Left ventricle myocardium superior (tissue), 1 donor: ENCODE measurements around the gene PITX3. TPM values are rescaled to one million over a fixed set of nuclear protein-coding genes. Genes with fewer than 3 reads are reported as not detected.
"Not testable (repeated sequence)": the region's sequence is repeated elsewhere in the genome, so short reads cannot be mapped to it uniquely, and the experiment has no call there.

ENCODE experiments used
- ATAC-seq: fragments of 200-7000 bp; cut with Tn5 transposase; one replicate; pipeline ENCODE4 v1.9.1; 2020; ENCODE audit warnings: mild to moderate bottlenecking, moderate library complexity
- DNase-seq: peaks from one replicate; pipeline ENCODE4 v3.0.0-alpha.2; 2020
- intact Hi-C: fragments of 100-400 bp; cut with micrococcal nuclease; formaldehyde crosslinking; loops from one replicate; pipeline ENCODE4 v1.11.0; 2022
- total RNA-seq: library from RNA; stranded (reverse); fragmentation: NEBNext Ultra II Directional; extraction: Animal tissue kit (Norgen Biotek cat#: 25700); gene quantifications from one replicate; pipeline ENCODE4 v1.2.1, GENCODE V29; 2021
- donor health status: DM: no; HTN: yes; CAD: no; lungs with severe emphysema.

PITX3 gene
- total RNA-seq, 1 donor from 2014 or later: 1.1 TPM

GRCh38 chr10:102231357-102232318 is 9.7 kb downstream of the PITX3 start:
- peak; percentile 58 for ATAC-seq
- intact Hi-C loops: no loop called here
- DNase-seq: peak; percentile 70

DNA sequence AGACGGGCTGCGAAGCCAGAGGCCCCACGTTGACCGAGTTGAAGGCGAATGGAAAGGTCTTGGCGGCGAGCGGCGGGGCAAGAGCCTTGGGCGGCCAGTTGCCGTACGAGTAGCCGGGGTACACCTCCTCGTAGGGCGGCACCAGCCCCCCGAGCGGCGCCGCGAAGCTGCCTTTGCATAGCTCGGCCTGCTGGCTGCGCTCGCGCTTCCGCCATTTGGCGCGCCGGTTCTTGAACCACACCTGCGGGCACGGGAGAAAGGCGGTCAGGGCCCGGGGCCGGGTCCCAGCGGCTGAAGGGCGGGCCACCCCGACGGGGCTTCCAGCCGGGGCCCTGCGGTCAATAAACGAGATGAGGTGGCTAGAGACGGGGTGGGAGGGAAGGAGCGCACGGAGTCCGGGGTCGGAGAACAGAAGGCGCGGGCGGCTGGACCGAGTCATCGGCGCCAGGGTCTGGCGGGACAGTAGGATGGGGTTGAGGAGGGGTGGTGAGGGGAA is 10.4 kb downstream of the PITX3 start:
- DNase-seq (peak; percentile 68), ATAC-seq (peak; percentile 9)
- intact Hi-C loops: no loop called here

DNA sequence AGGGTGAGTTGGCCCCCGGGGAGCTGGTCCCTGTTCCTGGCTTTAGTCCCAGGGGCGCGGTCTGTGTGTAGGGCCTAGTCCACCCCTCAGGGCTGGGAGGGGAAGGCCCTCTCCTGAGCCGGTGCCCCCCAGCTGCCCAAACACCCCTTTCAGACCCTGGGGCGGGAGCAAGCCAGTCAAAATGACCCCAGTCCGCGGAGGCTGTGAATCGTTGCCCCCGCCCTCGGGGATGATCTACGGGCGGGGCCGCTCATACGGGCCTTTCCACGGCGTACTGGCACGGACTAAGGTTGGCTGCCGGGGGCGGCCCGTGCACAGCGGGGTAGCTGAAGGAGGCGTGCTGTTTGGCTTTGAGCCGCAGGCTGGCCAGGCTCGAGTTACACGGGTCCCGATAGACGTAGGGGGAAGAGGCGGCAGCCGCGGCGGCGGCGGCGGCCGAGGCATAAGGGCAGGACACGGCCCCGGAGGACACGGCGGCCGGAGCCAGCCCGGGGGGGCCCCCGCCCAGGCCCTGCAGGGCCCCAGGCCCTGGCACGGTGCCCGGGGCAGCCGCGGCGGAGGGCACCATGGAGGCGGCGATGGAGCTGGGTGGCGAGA is 10.9 kb downstream of the PITX3 start:
- peak; percentile 63 for DNase-seq
- intact Hi-C loops: no loop called here
- ATAC-seq: peak; percentile 43

DNA sequence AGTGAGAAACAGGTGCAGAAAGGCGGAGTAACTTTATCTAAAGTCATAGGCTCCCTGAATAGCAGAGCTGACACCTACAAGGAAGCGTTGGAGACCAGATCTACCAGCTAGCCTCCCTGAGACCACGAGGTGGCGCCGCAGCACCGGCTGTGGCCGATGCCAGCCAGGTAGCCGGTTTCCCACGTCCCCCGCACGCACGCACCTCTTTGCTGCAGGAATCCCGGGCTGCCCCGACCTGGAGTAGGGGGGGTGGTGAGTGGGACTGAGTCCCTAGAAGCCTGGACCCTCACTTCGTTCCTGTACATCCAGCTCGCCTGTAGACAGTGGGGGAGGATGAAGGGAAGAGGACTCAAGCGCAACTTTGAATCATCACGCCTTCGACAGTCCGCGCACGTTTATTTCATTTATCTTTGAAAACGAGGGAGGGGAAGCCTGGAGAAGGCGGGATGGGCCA is 11.5 kb downstream of the PITX3 start:
- DNase-seq: peak; percentile 92
- intact Hi-C loops: loop anchor here (5.0 kb wide), 1 partner anchor 122 kb away; no protein-coding TSS in a partner anchor
- peak; percentile 71 for ATAC-seq

DNA sequence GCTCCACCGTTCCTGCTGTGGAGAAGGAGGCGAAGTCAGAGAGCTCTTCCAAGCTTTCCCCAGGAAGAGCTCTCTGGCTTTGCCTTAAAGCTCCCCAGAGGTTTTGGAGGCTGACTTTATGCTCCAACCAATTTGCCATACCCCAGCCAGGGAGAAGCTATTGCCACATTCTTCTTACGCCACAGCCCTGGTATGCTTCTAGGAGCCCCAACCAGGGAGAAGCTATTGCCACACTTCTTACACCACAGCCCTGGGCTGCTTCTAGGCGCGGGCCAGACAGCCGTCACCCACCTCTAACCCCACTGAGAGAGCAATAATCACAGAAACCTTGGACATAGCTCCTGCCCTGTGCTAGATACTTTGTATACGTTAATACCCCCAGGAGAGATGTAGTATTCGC is 14.3 kb downstream of the PITX3 start:
- DNase-seq (no peak), ATAC-seq (no peak)
- intact Hi-C loops: loop anchor here (5.0 kb wide), 1 partner anchor 125 kb away; no protein-coding TSS in a partner anchor

GRCh38 chr10:102226542-102226870 is 14.8 kb downstream of the PITX3 start:
- intact Hi-C loops: loop anchor here (5.0 kb wide), 1 partner anchor 126 kb away; no protein-coding TSS in a partner anchor
- ATAC-seq (no peak), DNase-seq (no peak)

DNA sequence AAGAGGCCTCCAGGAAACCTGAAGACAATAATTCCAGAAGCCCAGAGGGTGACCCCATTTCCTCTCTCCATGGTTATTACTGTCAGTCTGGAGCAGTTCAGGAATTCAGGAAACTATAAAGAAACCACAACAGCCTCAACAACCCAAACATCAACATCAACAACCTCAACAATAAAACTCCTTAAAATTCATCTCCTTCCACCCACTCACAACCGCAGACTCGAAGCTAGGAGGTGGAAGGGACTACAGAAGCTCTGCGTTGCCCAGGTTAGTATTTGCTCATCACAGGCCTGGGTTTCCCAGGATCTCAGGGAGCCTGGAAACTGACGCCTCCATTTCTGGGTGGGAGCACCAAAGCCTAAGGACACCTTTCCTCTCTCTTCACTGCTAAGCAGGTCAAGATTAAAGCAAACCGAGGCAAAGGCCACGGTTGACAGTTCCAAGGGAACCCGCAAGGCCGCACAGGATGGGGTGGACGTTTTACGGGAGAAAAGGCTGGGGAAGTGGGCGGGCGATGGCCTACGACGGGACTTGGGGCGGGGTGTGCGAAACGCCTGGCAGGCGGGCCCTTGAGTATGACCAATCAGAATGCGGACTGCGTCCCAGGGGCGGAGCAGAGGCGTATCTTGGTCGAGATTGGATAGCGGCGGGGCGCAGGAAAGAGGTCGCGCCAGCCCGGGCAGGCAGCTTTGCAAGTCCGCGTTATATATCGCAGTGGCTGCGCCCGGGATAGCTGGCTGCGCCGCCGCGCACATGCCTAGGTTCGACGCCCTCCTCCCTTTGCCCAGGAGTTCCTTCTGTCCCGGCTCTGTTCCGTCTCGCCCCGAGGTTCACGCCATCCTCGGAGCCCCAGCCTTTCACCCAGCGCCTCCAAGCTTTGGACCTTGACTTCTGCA is 15.4 kb downstream of the PITX3 start, which contains the start of gene ELOVL3:
Gene ELOVL3 (plus strand): TSS at position 654 of the 896 bp plus-strand sequence. CDS start 250 bp downstream, outside the sequence.
- DNase-seq: peak; percentile 96
- peak; percentile 96 for ATAC-seq
- intact Hi-C loops: loop anchor here (5.0 kb wide), 1 partner anchor 126 kb away; no protein-coding TSS in a partner anchor

DNA sequence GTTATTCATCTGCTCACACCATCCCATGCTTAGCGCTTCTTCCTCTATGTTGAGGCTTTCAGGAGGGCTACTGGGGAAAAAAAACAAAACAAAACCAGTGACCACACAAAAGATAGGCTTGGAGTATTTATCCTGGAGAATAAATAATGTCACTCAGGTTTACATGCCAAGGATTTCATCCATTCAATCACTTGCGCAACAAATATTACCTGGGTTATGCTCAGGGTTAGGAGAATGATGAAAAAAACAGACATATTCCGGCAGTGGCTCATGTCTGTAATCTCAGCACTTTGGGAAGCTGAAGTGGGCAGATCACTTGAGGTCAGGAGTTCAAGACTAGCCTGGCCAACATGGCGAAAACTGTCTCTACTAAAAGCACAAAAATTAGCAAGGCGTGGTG is 18.5 kb downstream of the PITX3 start:
- ATAC-seq (no peak), DNase-seq (no peak)
- intact Hi-C loops: no loop called here

DNA sequence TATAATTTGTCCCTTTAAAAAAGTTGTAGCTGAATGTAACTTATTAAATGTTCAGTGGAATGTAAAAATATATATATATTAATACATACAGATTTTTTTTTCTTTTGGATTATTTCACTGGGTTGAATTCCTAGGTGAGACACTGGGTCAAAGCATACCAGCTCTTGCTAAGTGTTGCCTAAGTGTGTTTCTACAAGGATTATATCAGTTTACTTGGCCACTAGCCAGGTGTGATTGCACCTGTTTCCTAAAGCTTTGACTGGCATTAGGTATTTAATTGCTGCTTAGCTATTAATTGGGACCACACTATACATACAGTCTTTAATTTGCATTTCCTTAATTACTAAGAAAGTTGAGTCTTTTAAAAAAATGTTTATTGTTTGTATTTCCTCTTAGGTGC is 20.7 kb downstream of the PITX3 start:
- no peak for DNase-seq
- intact Hi-C loops: no loop called here
- ATAC-seq: no peak

DNA sequence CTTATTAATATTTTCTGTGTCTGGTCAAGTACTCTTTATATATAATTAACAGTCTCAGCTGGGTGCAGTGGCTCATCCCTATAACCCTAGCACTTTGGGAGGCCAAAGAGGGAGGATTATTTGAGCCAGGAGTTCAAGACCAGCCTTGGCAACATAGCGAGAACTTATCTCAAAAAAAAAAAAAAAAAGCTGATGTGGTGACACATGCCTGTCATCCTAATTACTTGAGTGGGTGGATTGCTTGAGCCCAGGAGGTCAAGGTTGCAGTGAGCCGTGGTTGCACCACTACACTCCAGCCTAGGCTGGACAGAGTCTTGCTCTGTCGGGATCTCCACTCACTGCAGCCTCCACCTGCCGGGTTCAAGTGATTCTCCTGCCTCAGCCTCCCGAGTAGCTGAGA is 21.9 kb downstream of the PITX3 start:
- ATAC-seq: no peak
- intact Hi-C loops: no loop called here
- no peak for DNase-seq

GRCh38 chr10:102213599-102213998 is 27.7 kb downstream of the PITX3 start:
- intact Hi-C loops, ATAC-seq, DNase-seq: not testable (repeated sequence)

- DNase-seq: no peak
- intact Hi-C loops: no loop called here
These were observed 29.6 kb downstream of the PITX3 start for GRCh38 chr10:102211615-102212299.

DNA sequence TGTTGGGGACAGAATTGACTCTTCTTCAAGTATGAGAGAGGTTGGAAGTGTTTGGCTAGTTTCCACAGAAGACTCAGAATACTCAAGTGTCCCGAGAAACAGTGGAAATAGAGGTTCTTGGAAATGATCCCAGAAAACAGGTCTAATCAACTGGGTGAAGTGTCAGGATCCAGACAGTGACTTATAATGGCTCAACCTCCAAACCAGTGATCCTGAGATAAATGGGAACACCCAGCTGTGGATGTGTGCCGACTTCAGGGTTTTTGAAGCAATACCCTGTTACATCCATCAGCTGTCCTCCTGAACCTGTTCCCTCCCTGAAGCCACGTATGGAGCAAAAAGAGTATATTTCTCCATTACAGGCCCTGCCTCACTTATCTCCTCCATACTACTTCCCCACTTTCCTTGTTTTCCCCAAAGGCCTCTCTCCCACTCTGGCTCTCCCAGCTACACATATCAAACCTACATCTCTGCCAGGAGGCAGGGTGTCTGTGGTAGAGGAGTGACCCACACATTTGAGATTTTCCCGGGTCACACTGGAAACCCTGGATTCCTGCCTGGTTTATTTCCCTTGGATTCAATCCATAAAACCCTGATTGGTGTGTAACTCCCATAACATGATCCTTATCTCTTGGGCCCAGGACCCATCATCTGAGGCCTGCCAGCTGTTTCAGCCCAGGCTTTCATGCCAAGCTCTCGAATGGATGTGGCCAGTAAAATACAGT is 32.8 kb downstream of the PITX3 start:
- DNase-seq: no peak
- intact Hi-C loops: no loop called here
- ATAC-seq: peak; percentile 74

More at GRCh38 chr10:102211615-102212299, 29.6 kb downstream of the PITX3 start:
- no peak for ATAC-seq

DNA sequence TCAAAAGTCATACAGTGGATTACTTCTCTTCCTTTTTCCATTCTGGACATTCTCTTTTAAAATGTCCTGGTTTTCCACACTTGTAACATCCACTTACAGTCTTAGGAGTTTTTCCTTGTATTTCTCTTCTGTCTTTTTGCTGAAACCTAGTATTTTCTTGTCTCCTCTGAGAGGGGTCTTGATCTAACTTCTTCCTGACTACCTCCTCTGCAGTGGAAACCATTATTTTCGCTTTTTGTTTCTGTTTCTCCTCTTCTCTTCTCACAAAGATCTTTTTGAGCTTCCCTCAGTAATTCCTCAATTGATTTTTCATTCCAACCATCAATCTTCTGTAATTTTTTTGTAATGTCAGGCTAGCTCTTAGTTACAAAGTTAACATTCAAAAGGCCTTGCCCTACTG is 38.9 kb downstream of the PITX3 start:
- DNase-seq (no peak), ATAC-seq (no peak)
- intact Hi-C loops: no loop called here

- no peak for ATAC-seq
- no peak for DNase-seq
- intact Hi-C loops: no loop called here
These were observed 40.3 kb downstream of the PITX3 start for GRCh38 chr10:102200751-102201640.

DNA sequence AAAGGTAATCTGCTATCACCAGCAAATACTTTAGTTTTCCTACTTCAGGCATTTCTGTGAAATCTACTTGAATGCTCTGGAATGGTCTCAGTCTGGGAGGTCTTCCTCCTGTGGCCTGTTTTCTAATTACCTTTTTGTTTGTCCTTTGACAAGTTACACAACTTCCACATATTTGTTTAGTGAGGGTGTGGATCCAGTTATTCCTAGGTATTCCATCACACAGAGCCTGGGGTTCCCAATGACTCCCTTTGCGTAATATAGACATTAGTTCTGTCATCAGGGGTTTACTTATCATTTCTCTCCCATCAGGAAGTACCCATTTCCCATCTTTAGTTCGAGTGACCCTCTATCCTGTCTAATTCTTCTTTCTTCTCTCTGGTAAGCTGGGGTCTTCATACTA is 43.3 kb downstream of the PITX3 start:
- ATAC-seq (no peak), DNase-seq (no peak)
- intact Hi-C loops: no loop called here

DNA sequence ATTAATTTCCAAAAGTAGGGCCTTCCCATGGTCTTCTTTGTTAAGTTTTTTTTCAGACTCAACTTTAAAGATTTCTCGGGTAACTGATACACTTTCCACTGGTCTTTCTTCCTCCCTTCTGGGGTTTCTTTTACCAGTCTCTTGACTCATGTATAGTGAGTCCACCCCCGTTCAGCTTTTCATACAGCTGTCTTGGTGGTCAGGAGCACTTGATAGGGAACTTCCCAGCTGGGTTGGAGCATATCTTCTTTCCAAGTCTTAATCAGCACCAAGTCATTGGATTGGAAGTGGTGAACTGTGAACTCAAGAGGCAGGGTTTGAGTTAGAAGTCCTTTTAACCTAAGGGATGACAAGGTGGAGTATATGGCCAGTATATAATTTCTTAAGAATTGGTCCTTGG is 44.4 kb downstream of the PITX3 start:
- ATAC-seq (no peak), DNase-seq (no peak)
- intact Hi-C loops: no loop called here
